NCI-H1105 treated with DMSO at 0.1 percent for 48 hours (cell line): ENCODE results near the gene CDC14A.
A peak's percentile ranks its signal among the peaks of the same experiment; 100 is the strongest.
"Not testable (repeated sequence)": the region's sequence is repeated elsewhere in the genome, so short reads cannot be mapped to it uniquely, and the experiment has no call there.

Experiments used
- DNase-seq: peaks from one replicate; lab custom pipeline; 2025; lab: John Stamatoyannopoulos, UW

The CDC14A gene

DNA sequence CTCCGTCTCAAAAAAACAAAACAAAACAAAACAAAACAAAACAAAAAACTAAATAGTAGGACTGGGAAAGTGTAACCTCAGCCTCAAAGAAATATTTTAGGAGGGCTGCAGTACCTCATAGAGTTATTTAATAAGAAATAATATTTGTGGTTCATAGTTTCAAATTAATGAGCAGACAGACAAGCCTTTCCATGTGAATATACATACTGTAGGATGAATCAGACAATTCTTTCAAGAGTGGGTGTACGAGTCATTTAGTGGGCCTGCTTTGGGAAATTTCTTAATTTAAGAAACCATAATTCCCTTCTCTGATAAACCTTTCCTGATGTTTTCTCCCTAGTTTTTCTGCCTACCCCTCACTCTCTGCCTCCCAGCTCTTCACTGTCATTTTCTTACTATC is 52.5 kb downstream of the CDC14A start:
- no peak for DNase-seq

DNA sequence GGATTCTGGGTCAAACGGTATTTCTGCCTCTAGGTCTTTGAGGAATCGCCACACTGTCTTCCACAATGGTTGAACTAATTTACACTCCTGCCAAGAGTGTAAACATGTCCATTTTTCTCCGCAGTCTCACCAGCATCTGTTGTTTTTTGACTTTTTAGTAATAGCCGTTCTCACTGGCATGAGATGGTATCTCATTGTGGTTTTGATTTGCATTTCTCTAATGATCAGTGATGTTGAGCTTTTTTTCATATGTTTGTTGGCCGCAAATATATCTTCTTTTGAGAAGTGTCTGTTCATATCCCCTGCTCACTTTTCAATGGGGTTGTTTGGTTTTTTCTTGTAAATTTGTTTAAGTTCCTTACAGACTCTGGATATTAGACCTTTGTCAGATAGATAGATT is 53.6 kb downstream of the CDC14A start:
- DNase-seq, result not testable (repeated sequence)

DNA sequence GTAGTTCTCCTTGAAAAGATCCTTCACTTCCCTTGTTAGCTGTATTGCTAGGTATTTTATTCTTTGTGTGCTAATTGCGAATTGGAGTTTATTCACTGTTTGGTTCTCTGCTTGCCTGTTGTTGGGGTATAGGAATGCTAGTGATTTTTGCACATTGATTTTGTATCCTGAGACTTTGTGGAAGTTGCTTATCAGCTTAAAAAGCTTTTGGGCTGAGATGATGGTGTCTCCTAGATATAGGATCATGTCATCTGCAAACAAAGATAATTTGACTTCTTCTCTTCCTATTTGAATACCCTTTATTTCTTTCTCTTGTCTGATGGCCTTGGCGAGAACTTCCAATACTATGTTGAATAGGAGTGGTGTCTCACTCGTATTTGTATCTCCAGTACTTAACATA is 55.1 kb downstream of the CDC14A start:
- DNase-seq, result not testable (repeated sequence)

DNA sequence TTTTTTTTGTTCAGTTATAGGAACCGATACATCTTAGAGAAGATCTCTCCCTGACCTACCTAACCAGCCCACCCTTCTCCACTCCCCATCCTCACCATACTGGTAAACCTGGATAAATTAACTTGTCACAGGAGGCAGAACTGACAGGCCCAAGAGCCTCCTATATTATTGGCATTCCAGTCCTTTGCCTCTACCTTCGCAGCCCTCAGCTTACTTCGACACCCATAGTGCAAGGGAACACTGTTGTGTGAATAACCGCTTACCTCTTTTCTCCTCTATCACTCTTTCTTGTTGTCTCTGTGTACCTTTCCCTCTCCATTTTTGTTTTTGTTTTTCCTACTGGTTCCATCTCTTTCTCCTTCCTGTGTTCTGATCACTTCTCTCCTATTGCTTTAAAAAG is 58.7 kb downstream of the CDC14A start:
- no peak for DNase-seq

DNA sequence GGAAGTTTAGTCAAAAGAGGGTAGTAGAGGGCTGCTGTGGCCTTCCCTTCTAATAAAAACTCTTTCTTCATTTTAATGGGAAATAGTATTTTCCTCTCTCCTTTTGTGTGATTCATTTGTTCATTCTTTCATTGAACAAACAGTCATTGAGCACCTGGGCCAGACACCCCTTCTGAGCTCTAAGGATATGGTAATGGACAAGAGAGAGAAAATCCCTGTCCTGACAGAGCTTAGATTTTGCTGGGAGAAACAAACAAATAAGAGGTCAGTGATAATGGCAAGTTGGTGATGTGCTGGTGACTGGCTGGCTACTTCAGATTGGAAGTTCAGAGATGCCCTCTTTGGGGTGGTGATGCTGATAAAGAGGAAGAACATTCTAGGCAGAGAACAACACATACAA is 59.3 kb downstream of the CDC14A start:
- DNase-seq, result no peak

DNA sequence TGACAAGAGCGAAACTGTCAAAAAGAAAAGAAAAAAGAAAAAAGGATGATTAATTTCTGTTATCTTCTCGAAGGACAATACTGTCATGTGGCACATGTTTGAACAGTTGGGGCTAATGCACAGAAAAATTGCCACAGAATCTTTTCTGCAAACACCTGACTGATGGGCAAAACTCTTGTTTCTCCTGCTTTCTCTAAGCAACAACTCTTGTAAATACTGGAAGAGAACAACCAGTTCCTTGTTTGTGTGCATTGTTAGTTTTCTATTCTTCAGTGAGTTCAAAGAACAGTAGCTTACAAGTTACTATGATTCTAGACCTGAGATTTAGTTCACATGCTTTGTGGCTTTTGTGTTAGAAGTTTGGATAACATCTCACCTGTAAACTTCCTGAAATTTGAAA is 60.7 kb downstream of the CDC14A start:
- DNase-seq, result no peak

DNA sequence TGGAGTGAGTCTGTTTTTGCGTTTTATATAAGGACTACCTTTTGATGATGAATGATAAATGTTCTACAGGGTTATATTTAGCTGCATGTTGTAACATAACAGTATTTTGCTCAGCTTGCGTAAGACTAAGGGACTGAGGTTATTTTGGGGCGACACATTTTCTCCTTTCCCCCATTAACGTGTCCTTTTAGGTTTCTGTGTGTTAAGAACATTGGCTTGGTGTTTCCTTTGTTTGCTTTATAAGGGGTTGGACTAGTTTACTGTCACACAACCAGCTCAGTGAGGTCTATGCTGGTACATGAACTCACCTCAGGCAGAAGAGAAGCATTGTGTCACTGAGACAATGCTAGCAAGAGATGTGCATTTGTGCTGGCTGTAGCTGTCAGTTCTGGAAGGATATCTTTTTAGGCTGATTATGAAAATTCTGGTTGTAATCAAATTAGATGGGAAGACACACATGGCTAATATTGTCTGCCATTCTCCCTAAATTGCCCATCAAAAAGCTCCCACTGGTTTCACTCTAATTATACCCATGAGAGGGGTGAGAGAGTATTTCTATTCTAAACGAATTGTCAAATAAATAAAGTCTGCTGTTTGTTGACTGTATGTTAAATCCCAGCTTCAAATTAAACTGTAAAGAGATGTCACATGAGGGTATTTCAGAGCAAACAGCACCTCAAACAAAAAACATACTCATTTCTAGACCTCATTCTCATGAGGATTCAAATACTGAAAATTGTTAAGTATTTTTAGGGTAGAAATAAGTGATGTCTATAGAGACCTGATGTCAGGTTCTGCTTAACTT is 62.6 kb downstream of the CDC14A start:
- no peak for DNase-seq

DNA sequence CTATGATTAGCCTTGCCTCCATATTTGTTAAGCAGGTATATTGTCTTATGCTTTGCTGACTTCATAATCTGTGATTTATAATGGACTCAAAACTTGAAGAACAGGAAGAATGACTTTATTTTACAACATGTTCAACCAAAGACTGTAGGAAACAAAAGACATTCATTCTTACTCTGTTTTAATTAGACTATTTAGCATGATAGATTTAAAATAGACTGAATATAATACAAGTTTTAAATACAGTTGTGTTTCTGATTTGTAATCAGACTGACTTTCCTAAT is 63.1 kb downstream of the CDC14A start:
- no peak for DNase-seq

DNA sequence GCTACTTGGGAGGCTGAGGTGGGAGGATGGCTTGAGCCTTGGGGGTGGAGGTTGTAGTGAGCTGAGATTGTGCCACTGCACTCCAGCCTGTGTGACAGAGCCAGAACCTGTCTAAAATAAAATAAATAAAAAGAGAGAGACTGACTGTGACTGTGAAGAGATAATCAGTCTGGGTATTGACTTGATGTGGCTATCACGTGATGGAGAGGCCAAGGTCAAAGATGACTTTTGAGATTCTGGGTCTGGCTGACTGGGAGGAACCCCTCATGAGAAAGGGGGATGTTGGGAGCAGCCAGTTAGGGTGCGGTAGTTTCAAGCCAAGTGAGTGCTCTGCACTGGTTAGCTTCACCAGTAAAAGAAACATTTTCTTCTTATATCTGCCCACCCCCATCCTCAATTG is 66.8 kb downstream of the CDC14A start:
- no peak for DNase-seq

DNA sequence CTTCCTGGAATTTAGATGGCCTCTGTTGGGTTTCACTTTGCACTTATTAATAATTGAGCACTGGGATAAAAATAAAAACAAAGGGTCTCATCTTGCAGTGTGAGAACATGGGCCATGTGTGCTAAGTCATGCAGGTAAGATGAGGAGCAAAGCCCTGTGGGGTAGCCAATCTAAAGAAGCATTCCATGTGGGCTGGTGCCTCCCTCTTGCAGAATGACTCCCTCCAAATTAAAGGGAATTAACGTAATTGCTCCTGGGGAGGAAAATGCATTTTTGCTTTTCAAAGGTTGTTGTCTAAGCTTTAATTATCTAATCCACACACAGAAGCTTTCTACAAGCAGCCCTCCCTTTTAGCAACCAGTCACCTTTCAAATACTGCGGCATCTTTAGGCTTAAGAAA is 69.8 kb downstream of the CDC14A start:
- no peak for DNase-seq

DNA sequence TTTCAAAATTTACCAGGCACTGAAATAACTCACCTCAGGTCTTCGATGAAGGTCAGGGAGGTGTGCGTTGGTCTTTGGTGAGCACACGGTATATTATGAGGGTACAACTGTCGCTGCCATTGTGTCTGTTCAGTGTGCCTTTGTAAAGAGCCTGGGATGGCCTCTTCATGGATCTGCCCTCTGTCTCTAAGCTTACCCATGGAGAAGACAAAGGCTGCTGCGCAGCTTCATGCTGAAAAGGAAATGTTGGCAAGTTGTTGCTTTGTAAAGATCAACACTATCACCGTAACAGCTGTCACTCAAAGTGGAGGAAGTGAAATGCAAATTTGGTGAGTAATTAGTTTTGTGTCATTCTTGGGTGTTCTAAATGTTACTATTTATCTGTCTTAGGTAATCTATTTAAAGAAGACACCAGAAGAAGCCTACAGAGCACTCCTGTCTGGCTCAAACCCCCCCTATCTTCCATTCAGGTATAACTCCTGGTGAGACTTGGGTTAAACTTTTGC is 71.6 kb downstream of the CDC14A start:
- DNase-seq, result no peak

DNA sequence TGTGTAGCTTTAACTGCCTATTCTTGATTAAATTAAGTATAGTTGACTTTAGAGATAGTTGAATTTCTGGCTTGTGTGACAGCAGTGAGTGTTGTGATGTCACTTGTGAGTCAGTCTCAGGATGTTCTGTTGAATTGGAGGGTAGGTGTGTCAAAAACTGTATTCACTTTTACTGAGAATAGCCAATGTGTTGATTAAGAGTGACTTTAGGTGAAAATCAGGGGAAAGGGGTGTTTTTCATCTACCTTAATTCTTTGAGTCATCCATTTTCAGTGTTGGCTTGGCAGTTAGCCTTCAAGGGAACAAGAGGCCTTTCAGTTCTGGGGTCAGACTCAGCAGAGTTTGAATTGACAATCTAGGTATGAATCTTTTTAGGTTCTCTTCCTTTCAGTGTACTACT is 75.9 kb downstream of the CDC14A start:
- no peak for DNase-seq

DNA sequence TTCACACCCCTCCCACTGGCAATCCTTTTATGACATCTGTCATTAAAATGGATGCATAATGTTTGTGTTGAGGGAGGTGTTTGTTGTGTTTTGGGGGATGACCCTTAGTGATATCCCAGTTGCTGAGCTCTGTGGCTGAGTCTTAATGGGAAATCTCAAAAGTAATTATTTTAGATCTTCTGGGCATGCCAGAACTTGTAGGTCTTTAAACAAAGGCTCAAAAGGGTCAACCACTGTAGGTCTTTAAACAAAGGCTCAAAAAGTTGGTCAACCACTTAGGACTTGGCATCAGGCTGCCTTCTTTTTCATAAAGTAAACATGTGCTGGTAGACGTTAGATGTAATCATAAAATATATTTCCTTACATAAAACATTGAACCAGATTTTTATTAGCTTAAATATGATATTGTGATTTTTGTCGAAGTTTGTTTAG is 78.0 kb downstream of the CDC14A start:
- peak; percentile 91 for DNase-seq

DNA sequence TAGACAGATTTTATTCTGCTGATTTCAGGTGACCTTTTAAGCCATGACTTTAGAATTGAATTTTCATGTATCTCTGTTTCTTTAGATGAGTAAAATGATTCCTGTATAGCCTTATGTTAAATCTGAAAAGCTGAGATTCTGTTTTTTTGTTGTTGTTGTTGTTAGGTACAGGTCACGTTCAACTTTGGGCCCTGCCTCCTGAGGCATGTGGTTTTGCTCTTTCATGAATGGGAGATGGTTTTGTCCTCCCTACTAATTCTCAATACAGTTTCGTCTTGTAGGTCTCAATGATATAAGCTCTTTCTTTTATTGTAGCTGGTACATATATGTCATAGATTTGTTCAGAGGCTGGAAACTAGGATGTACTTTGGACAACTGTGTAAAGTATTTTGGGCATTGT is 79.6 kb downstream of the CDC14A start:
- DNase-seq, result no peak

DNA sequence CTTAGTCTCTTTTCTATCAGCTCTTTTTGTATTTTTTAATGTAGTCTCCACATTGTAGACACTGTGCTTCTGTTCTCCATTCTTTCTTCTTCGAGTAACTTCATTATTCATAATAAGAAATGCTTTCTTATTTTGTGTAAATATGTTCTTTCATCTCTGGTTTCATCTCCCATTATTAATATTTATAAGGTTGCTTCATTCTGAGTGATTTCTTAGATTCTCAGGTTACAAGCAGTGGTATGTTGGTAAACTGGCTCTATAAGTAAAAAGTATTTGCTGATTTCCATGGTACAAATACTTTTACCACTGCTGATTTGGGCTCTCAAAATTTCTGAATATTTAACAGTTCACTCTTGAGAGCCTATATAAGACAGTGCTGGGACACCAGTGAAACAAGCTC is 81.3 kb downstream of the CDC14A start:
- no peak for DNase-seq

DNA sequence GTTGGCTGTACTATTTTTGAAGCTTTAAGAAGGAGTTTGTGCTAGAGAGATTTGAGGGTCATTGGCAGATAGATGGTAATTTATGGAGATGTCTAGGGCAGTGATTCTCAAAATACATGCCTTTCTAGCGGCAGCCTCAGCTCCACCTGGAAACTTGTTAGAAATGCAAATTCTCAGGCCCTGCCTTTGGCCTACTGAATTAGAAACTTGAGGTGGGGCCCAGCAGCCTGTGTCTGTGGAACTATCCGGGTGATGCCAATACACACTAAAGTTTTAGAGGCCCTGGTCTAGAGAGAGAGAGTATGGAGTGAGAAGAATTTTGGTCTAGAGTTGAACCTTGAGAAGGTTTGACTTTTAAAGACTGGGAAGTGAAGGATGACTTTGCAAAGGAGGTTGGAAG is 82.5 kb downstream of the CDC14A start:
- no peak for DNase-seq

DNA sequence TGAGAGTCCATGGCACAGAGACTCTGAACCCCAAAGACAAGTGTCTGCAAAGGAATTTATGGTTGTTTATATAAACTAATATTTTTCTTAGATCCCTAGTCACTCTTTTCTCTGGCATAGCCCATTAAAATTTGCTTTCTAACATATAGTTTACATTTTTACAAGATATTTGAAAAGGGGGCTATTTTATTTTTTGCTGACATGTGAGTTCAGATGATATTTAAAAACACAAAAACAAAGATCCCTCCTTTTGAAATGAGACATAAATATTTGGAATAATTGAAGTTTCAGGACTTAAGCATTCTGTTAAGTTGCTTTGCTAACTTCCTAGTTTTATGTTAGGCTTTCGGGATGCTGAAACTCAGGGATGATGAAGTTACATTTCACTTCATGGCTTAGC is 86.1 kb downstream of the CDC14A start:
- DNase-seq, result no peak

DNA sequence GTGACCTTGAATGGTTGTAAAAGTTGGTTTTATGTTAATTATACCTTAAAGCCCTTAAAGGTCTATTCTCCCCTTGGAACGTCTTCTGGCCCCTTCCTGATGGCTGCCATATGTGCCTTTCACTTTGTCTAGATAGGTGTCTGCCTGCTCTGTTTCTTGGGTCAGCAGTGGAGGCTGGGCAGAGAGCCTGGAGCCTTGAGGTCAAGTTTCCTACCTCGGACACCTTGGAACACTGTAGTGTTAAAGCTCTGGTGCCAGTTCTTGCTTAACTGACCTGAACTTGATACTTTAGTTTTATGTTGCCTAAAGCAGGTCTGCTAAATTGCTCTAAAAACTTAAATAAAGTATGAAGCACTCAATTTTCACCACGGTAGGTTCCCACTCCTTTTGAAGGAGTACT is 86.5 kb downstream of the CDC14A start:
- DNase-seq, result no peak

DNA sequence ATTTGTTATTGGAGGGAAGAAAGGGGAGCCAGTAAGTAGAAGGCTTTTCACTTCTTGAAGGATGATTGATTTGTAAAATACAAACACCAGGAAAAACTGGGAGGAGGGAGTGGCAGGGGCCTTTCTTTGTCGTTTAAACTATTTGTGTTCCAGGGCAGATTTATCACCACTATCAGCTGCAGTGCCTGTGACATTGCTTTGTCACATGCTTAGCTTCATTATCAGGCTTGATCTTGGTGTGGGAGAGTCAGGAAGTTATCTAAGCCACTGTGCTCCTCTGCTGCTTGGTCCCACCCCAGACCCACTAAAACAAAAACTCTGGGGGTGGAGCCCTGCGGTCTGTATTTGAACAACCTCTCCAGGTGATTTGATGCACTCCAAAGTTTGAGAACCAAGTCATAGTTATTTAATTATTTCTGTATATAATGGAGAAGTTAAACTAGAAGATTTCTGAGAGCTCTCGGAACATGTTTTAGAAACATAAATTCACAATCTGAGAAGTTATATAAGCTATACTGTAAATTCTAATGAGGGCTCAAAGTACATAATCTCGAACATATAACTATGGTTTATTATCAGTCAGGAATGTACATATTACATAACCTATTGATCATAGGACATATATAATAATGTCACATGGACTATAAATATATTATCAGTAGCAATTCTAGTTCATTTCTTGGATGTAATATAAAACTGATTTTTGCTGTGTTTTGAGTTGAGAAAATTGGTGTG is 87.9 kb downstream of the CDC14A start:
- DNase-seq, result no peak

DNA sequence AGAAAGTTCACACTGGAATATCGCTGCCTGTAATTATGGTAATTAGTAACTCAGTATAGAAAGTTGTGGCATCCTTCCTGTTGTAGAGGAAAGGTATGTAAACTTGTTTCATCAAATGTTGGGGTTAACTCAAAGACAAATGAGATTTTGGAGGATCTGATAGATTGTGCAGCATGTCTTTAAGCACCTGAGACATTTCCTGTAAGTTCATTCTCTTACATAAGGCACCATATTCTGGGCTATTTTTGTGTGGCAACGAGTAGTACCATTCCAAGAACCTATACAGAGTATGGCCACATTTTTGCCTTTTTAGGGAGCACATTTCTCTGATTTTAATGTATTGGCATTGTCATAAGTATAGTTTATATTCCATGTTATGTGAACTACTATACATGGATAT is 88.8 kb downstream of the CDC14A start:
- DNase-seq, result no peak

DNA sequence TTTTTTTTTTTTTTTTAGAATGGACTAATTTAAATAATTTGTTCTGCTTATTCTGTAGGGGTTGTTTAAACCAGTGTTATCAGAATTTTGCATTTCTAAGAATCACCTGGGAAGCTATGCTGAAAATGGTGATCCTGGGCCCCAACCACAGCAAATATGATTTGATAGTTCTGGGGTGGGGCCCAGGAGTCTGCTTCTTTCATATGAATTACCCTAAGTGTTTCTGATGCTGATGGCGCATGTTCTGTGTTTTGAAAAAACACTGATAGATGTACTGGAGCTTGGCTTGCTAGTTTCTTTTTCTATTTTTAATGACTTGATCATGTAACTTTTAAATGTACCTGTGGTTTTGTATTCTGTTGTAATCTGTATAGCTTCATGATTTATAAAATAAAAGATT is 89.3 kb downstream of the CDC14A start:
- no peak for DNase-seq

DNA sequence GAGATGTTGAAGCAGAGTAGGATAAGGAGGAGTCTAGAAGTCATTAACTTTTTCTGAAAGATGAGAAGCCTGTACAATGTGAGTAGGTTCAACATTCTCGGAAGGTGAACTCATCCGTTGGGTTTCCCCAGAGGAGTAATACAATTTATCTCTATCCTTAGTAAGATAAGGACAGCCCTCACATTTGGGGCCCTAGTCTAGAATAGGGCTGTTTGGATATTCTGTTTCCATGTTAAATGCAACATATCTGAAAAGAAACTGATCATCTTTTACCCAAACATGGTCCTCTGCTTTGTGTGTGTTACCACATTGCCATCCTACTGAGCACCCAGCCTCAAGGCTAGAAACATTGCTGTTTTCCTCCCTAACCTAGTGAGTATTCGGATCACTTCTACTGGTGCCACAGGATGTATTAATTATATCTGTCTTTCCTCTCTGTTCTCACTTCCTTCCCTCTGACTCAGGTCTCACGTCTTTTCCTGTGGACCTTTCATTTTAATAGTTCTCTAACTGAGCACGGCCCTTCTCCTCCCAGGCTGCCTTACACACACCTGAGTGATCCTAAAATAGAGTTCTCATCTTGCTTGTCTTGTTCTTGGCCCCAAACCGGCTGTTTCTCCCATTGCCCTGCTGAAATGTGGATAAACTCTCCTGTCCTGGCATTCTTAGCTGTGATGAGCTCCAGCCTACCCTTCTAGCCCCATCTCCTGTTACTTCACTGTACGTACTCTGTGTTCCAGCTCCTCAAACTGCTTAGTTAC is 91.7 kb downstream of the CDC14A start:
- no peak for DNase-seq

DNA sequence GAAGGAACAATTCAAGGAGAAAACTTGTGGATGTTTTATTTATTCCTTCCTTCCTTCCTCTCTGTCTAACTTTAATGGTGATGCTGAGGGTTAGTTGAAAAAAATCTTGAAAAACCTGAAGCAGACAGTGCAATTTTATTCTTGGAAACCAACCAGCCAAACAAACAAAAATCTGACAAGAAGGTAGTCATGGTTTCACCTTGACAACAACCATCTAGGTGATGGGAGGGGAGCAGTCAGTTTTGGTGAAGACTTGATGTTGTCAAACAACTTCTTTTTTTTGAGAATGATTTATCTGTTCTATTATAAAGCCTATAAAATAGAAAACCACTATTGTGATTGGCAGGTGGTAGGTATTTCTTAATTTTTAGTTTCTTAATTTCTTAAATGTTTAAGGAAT is 93.3 kb downstream of the CDC14A start:
- no peak for DNase-seq
